Endodermal cell (in vitro differentiated cells): ENCODE data around the gene CLDND2. TPM values are rescaled to one million over a fixed set of nuclear protein-coding genes. Genes with fewer than 3 reads are reported as not detected.

Source experiments
- DNase-seq: peaks from one replicate; pipeline ENCODE4 v3.0.0-alpha.2; 2017
- H3K27ac ChIP-seq: 2 replicates; pipeline ENCODE4 v1.5.1; 2013; ENCODE audit warnings: mild to moderate bottlenecking, low read depth, low read length, moderate library complexity
- H3K27me3 ChIP-seq: 2 replicates; pipeline ENCODE4 v1.6.1; 2013; ENCODE audit warnings: mild to moderate bottlenecking, low read length, moderate library complexity; ENCODE audit not compliant: insufficient read depth, control insufficient read depth, poor library complexity, severe bottlenecking
- H3K36me3 ChIP-seq: 2 replicates; pipeline ENCODE4 v1.7.0; 2013; ENCODE audit warnings: mild to moderate bottlenecking, low read length, moderate library complexity; ENCODE audit not compliant: control insufficient read depth, insufficient read depth
- H3K4me1 ChIP-seq: one replicate; pipeline ENCODE4 v1.7.0; 2013; ENCODE audit warnings: low read length; ENCODE audit not compliant: control insufficient read depth, insufficient read depth
- H3K4me3 ChIP-seq: 2 replicates; pipeline ENCODE4 v1.5.1; 2013; ENCODE audit warnings: mild to moderate bottlenecking, low read length, moderate library complexity
- H3K9ac ChIP-seq: 2 replicates; pipeline ENCODE4 v1.6.1; 2013; ENCODE audit warnings: mild to moderate bottlenecking, low read length, moderate library complexity; ENCODE audit not compliant: poor library complexity, severe bottlenecking; ENCODE audit errors: extremely low read depth
- H3K9me3 ChIP-seq: 2 replicates; pipeline ENCODE4 v1.6.1; 2013; ENCODE audit warnings: mild to moderate bottlenecking, low read length, moderate library complexity; ENCODE audit not compliant: control insufficient read depth
- H3K27ac Mint-ChIP-seq: 2 replicates; pipeline ENCODE4 v1.8.0; 2020; ENCODE audit warnings: mixed read lengths
- H3K27me3 Mint-ChIP-seq: 2 replicates; pipeline ENCODE4 v1.8.0; 2021; ENCODE audit warnings: mild to moderate bottlenecking, mixed read lengths; ENCODE audit not compliant: insufficient read depth
- H3K36me3 Mint-ChIP-seq: 2 replicates; pipeline ENCODE4 v1.8.0; 2020; ENCODE audit warnings: low read depth, mixed read lengths
- H3K4me1 Mint-ChIP-seq: 2 replicates; pipeline ENCODE4 v1.8.0; 2020; ENCODE audit warnings: mixed read lengths
- H3K4me3 Mint-ChIP-seq: 2 replicates; pipeline ENCODE4 v1.8.0; 2020; ENCODE audit warnings: mild to moderate bottlenecking, moderate library complexity, mixed read lengths
- H3K9me3 Mint-ChIP-seq: 2 replicates; pipeline ENCODE4 v1.8.0; 2020; ENCODE audit warnings: mild to moderate bottlenecking, mixed read lengths
- WGBS, 2 experiments: methylation state at CpG; one replicate each; pipeline versions ENCODE4 v1.1.5 to v1.1.7; 2013; ENCODE audit warnings: missing lambda C conversion rate in 2 of 2, mixed read lengths in 1 of 2; ENCODE audit not compliant: insufficient coverage in 1 of 2, insufficient read length in 1 of 2; 5-methylcytosine and 5-hydroxymethylcytosine counted together
- total RNA-seq, 2 donors: library from RNA; stranded (reverse); fragmentation: NEBNext Ultra II Directional in 1 of 2; extraction: Animal tissue kit (Norgen Biotek cat#: 25700) in 1 of 2; gene quantifications; 2 replicates in 1 of 2; 3 replicates in 1 of 2; pipeline ENCODE4 v1.2.1, GENCODE V29; 2021
- TF ChIP-seq, protein P1 (sequence below): fragments of 200-600 bp; sonication (generic); conservative IDR thresholded peaks from 2 replicates; pipeline ENCODE4 v1.5.0; 2021; ENCODE audit warnings: antibody characterized with exemption, mild to moderate bottlenecking

The CLDND2 gene
- total RNA-seq, 2 donors from 2014 or later, result 1.3 to 2.5 TPM

DNA sequence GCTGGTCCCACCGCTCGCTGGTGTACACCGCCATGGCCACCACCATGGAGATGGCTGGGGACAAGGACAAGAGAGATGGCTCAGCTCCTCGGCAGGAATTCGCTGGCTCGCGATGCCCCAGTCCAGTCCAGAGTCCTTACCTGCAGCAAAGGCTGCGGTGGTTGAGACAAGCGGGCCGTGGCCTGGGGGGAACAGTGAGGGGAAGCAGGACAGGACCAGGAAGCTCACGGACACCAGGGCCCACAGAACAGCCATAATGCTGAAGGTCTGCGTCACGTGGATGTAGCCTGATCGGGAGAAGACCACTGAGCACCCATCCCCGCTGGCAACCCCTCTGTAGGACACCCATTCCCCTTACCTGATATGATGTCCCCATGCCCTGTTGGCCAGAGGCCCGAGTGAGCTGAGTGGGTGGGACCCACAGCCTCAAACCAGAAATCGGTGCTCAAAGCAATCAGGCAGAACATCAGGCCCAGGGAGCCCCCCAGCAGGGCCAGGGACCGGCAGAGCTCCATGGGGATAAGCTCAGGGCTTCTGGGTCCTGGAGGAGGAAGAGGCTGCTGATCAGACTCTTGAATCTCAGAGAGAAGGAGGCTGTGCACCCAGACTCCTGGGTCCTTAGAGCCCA is 3.3 kb upstream of the CLDND2 start:
- no peak overlapping the region for H3K27ac ChIP-seq
- peaks cover 5% of the 10 kb centered on the region for H3K4me1 Mint-ChIP-seq
- H3K36me3 Mint-ChIP-seq, result no peaks in the 10 kb centered on the region
- 94 to 99% methylated on average over 14 to 18 of the region's 18 CpGs for WGBS, 2 experiments
- TF ChIP-seq, protein P1, sequence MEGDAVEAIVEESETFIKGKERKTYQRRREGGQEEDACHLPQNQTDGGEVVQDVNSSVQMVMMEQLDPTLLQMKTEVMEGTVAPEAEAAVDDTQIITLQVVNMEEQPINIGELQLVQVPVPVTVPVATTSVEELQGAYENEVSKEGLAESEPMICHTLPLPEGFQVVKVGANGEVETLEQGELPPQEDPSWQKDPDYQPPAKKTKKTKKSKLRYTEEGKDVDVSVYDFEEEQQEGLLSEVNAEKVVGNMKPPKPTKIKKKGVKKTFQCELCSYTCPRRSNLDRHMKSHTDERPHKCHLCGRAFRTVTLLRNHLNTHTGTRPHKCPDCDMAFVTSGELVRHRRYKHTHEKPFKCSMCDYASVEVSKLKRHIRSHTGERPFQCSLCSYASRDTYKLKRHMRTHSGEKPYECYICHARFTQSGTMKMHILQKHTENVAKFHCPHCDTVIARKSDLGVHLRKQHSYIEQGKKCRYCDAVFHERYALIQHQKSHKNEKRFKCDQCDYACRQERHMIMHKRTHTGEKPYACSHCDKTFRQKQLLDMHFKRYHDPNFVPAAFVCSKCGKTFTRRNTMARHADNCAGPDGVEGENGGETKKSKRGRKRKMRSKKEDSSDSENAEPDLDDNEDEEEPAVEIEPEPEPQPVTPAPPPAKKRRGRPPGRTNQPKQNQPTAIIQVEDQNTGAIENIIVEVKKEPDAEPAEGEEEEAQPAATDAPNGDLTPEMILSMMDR, result no peak
- no peaks in the 10 kb centered on the region for H3K27me3 ChIP-seq
- no peaks in the 10 kb centered on the region for H3K9me3 Mint-ChIP-seq
- no peaks in the 10 kb centered on the region for H3K36me3 ChIP-seq
- H3K27me3 Mint-ChIP-seq, result peaks cover 6% of the 10 kb centered on the region
- no peak for DNase-seq
- no peak overlapping the region for H3K9ac ChIP-seq
- no peak overlapping the region for H3K4me3 ChIP-seq
- H3K4me3 Mint-ChIP-seq, result no peak overlapping the region
- no peak overlapping the region for H3K27ac Mint-ChIP-seq
- no peaks in the 10 kb centered on the region for H3K9me3 ChIP-seq
- H3K4me1 ChIP-seq, result peaks cover 7% of the 10 kb centered on the region

DNA sequence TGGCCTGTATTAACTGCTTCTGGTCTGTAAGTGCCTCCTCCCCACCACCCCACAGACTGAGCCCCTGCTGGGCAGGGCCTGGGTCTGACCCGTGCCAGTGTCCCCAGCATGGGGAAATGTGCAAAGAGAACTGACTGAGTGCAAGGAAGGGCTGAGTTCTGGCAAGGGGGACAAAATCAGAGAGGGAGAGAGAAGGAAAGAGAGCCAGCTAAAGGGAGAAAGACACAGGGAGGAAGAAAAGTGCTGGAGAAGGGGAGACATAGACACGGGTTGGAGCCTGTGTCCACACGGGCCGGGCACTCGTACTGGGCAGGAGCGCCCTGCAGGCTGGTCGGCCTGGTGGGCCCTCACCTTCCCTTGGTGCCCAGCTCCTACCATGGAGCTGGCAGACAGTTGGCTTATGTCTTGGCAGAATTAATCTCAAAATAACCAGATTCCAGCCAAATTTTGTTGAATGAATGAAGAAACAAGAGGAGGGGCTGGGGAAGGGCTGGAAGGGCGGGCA is 2.4 kb upstream of the CLDND2 start:
- no peak overlapping the region for H3K4me3 ChIP-seq

DNA sequence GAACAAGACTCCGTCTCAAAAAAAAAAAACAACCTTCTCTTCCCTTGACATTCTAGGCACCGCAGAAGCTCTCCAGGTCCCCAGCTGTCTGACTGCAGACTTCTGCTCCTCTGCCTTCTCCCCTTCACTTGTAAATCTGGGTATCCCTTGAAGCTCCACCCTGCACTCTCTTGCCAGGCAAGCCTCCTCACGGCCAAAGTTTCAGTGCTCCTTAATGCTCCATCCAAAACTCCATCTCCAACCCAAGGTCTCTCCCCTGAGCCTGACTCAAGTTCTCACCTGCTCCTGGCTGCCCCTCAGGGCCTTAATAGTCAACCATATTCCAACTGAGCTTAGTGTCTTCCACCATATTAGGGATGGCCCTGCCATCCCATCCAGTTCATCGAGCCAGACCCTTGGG is 1.4 kb upstream of the CLDND2 start:
- WGBS, 2 experiments, result 82 to 93% methylated on average over 3 to 4 of the region's 4 CpGs
- H3K27ac Mint-ChIP-seq, result no peak overlapping the region

More for the DNA sequence above, 2.4 kb upstream of the CLDND2 start:
- Mint-ChIP-seq H3K27ac (no peak overlapping the region), H3K27me3 (peaks cover 6% of the 10 kb centered on the region), H3K4me3 (no peak overlapping the region), H3K9me3 (no peaks in the 10 kb centered on the region), H3K4me1 (peaks cover 5% of the 10 kb centered on the region), H3K36me3 (no peaks in the 10 kb centered on the region)
- Histone ChIP-seq H3K9ac (no peak overlapping the region), H3K36me3 (no peaks in the 10 kb centered on the region), H3K27ac (no peak overlapping the region), H3K4me1 (peaks cover 7% of the 10 kb centered on the region), H3K9me3 (no peaks in the 10 kb centered on the region), H3K27me3 (no peaks in the 10 kb centered on the region)
- WGBS, 2 experiments, result 94 to 100% methylated on average over 1 to 8 of the region's 8 CpGs
- no peak for DNase-seq
- TF ChIP-seq, protein P1, result no peak

More for the DNA sequence above, 1.4 kb upstream of the CLDND2 start:
- TF ChIP-seq, protein P1, result no peak
- Mint-ChIP-seq H3K4me3 (no peak overlapping the region), H3K9me3 (no peaks in the 10 kb centered on the region), H3K36me3 (no peaks in the 10 kb centered on the region), H3K27me3 (peaks cover 6% of the 10 kb centered on the region), H3K4me1 (peaks cover 12% of the 10 kb centered on the region)
- no peak overlapping the region for H3K27ac ChIP-seq
- no peaks in the 10 kb centered on the region for H3K9me3 ChIP-seq
- no peak for DNase-seq
- H3K27me3 ChIP-seq, result no peaks in the 10 kb centered on the region
- H3K9ac ChIP-seq, result no peak overlapping the region
- peaks cover 7% of the 10 kb centered on the region for H3K4me1 ChIP-seq
- no peaks in the 10 kb centered on the region for H3K36me3 ChIP-seq
- no peak overlapping the region for H3K4me3 ChIP-seq
